OCI-LY3 (cell line): ENCODE data around the gene ANXA11.

Experiments used
- H2AFZ ChIP-seq: fragments of 200-600, 300-600 bp; shearing (Covaris generic); 2 replicates; pipeline ENCODE4 v1.6.0; 2014; ENCODE audit warnings: antibody characterized with exemption, low read depth, low read length
- H3K27ac ChIP-seq: fragments of 200-600, 300-600 bp; sonication (generic); 2 replicates; pipeline ENCODE4 v1.5.1; 2014; ENCODE audit warnings: mild to moderate bottlenecking, low read length, moderate library complexity, mixed read lengths
- H3K27me3 ChIP-seq: fragments of 200-600, 300-600 bp; sonication (generic); 2 replicates; pipeline ENCODE4 v1.6.1; 2014; ENCODE audit warnings: low read depth, low read length, mixed read lengths
- H3K36me3 ChIP-seq: fragments of 200-600, 300-600 bp; sonication (generic); replicated peaks from 2 replicates; pipeline ENCODE3; 2014; ENCODE audit warnings: low read depth, low read length, mixed read lengths
- H3K4me1 ChIP-seq: fragments of 300-600, 200-600 bp; sonication (generic); 2 replicates; pipeline ENCODE4 v1.6.1; 2014; ENCODE audit warnings: low read length, mixed read lengths
- H3K4me2 ChIP-seq: fragments of 200-600, 300-600 bp; sonication (generic); 2 replicates; pipeline ENCODE4 v1.6.1; 2014; ENCODE audit warnings: low read length, mixed read lengths
- H3K4me3 ChIP-seq: fragments of 300-600, 200-600 bp; sonication (generic); 2 replicates; pipeline ENCODE4 v1.5.1; 2014; ENCODE audit warnings: antibody characterized with exemption, mild to moderate bottlenecking, low read length, moderate library complexity
- H3K79me2 ChIP-seq: fragments of 300-600, 200-600 bp; shearing (Covaris generic); 2 replicates; pipeline ENCODE4 v1.6.1; 2014; ENCODE audit warnings: mild to moderate bottlenecking, low read length, mixed read lengths
- H3K9ac ChIP-seq: fragments of 300-600, 200-600 bp; shearing (Covaris generic); 2 replicates; pipeline ENCODE4 v1.6.0; 2014; ENCODE audit warnings: mild to moderate bottlenecking, low read length, moderate library complexity
- H3K9me3 ChIP-seq: fragments of 200-600, 300-600 bp; shearing (Covaris generic); 2 replicates; pipeline ENCODE4 v1.6.1; 2014; ENCODE audit warnings: low read length, mixed read lengths; ENCODE audit not compliant: insufficient read depth
- H4K20me1 ChIP-seq: fragments of 200-600, 300-600 bp; sonication (generic); 2 replicates; pipeline ENCODE4 v1.6.1; 2016; ENCODE audit warnings: low read length, mixed read lengths; ENCODE audit not compliant: insufficient read depth
- EZH2phosphoT487 ChIP-seq: fragments of 200-600 bp; shearing (Covaris generic); IDR thresholded peaks from 2 replicates; pipeline ENCODE4 v1.6.1; 2018; ENCODE audit warnings: antibody characterized with exemption, mixed run types, low read depth
- TF ChIP-seq, protein P1 (sequence below): fragments of 200-600, 300-600 bp; sonication (generic); IDR thresholded peaks from 2 replicates; pipeline ENCODE4 v1.5.1; 2014; ENCODE audit warnings: antibody characterized with exemption, low read length, low read depth

ANXA11 gene

DNA sequence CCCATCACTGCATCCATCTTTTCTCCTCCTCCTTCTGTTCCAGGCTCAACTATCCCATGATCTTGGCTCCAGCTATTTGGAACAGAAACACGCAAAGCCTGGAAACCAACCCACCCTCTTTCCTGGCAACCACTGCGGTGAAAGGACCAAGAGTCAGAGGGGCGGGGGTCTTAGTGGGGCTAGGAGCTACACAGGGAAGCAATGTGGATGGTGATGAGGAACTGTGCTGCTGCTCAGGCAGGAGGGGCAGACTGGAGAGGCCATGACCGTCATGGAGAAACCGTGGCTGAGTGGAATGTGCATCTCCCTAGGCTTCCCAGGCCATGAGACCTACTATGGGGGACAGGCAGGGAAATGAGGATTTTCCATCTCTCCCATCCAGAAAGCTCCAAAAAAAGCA lies 47.2 kb downstream of the ANXA11 start:
- peaks cover 29% of the 10 kb centered on the region for H3K36me3 ChIP-seq
- no peak overlapping the region for H3K4me2 ChIP-seq

DNA sequence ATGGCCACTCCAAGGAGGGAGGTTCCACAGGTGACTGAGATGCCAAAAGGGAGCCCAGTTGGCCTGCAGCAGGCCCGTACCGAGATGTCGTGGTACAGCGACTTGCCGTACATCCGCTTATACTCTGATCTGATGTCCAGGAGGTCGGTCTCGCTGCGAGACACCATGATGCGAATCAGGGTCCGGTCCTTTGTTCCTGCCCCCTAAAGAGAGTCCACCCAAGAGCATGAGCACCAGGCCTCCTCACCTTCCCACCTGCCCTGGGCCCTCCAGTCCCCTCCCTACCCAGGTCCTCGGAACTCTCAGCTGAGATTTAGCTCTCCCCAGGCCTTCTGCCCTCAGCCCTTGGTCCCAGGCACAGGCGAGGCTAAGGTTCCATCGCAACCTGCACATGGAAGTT lies 47.8 kb downstream of the ANXA11 start:
- Histone ChIP-seq H3K4me1 (no peaks in the 10 kb centered on the region), H3K79me2 (no peaks in the 10 kb centered on the region), H3K9ac (no peak overlapping the region), H3K27me3 (no peaks in the 10 kb centered on the region), H3K27ac (no peak overlapping the region), H3K9me3 (no peaks in the 10 kb centered on the region), H3K4me3 (no peak overlapping the region), H4K20me1 (no peaks in the 10 kb centered on the region), H3K4me2 (no peak overlapping the region), H2AFZ (no peak overlapping the region), H3K36me3 (peaks cover 26% of the 10 kb centered on the region)
- no peak for TF ChIP-seq EZH2phosphoT487
- TF ChIP-seq, protein P1, sequence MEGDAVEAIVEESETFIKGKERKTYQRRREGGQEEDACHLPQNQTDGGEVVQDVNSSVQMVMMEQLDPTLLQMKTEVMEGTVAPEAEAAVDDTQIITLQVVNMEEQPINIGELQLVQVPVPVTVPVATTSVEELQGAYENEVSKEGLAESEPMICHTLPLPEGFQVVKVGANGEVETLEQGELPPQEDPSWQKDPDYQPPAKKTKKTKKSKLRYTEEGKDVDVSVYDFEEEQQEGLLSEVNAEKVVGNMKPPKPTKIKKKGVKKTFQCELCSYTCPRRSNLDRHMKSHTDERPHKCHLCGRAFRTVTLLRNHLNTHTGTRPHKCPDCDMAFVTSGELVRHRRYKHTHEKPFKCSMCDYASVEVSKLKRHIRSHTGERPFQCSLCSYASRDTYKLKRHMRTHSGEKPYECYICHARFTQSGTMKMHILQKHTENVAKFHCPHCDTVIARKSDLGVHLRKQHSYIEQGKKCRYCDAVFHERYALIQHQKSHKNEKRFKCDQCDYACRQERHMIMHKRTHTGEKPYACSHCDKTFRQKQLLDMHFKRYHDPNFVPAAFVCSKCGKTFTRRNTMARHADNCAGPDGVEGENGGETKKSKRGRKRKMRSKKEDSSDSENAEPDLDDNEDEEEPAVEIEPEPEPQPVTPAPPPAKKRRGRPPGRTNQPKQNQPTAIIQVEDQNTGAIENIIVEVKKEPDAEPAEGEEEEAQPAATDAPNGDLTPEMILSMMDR, result no peak

More for the DNA sequence above, 47.2 kb downstream of the ANXA11 start:
- H3K27me3 ChIP-seq, result no peaks in the 10 kb centered on the region
- TF ChIP-seq, protein P1, result no peak
- TF ChIP-seq EZH2phosphoT487, result no peak
- no peaks in the 10 kb centered on the region for H3K4me1 ChIP-seq
- no peaks in the 10 kb centered on the region for H4K20me1 ChIP-seq
- no peak overlapping the region for H3K27ac ChIP-seq
- H3K9ac ChIP-seq, result no peak overlapping the region
- H2AFZ ChIP-seq, result no peak overlapping the region
- no peaks in the 10 kb centered on the region for H3K79me2 ChIP-seq
- no peak overlapping the region for H3K4me3 ChIP-seq
- H3K9me3 ChIP-seq, result no peaks in the 10 kb centered on the region

DNA sequence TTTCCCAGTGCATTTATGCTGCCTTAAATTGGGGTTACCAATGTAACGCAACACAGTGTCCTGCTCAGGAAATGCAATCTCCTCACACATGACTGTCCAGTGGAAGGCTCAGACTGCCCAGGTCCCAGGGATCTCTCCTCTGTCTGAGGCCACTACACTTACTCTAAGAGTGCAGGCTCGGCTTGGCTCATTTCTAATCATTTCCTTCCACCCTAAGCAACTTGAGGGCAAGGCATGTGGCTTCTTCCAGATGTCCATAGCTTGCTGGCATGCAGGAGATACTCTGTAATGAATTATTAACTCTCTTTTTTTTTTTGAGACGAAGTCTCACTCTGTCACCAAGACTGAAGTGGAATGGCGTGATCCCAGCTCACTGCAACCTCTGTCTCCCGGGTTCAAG lies 49.1 kb downstream of the ANXA11 start:
- Histone ChIP-seq H3K9ac (no peak overlapping the region), H3K36me3 (peaks cover 20% of the 10 kb centered on the region), H3K27me3 (no peaks in the 10 kb centered on the region), H2AFZ (no peak overlapping the region), H3K9me3 (no peaks in the 10 kb centered on the region), H3K27ac (no peak overlapping the region), H4K20me1 (no peaks in the 10 kb centered on the region), H3K4me1 (no peaks in the 10 kb centered on the region), H3K4me2 (no peak overlapping the region), H3K4me3 (no peak overlapping the region), H3K79me2 (no peaks in the 10 kb centered on the region)
- no peak for TF ChIP-seq EZH2phosphoT487
- TF ChIP-seq, protein P1, result no peak

DNA sequence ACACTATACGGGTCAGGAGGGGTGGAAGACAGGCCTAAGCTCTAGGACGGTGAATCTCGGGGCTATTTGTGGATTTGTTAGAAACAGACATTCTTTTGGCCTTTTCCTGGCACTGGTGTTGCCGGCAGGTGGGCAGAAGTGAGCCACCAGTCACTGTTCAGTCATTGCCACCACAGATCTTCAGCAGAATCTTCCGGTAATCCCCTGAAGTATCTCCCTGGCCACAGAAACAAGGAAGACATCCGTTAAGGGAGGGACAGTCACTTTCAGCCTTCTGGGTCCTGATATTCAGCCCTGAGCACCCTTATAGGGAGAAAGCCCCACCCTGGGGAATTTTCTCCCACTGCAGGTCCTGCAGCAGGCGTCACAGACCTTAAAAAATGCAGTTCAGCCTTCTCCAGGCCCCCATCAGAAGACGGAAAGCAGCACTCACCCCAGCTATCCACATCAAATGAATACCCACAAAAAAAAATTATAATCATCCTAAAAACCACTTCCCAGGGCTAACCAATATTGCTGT lies 49.6 kb downstream of the ANXA11 start:
- H3K4me1 ChIP-seq, result no peaks in the 10 kb centered on the region
- H3K9ac ChIP-seq, result no peak overlapping the region
- H3K9me3 ChIP-seq, result no peaks in the 10 kb centered on the region

More for the DNA sequence above, 49.6 kb downstream of the ANXA11 start:
- Histone ChIP-seq H3K27ac (no peak overlapping the region), H3K4me2 (no peak overlapping the region), H3K36me3 (peaks cover 22% of the 10 kb centered on the region), H3K79me2 (no peaks in the 10 kb centered on the region), H2AFZ (no peak overlapping the region), H4K20me1 (no peaks in the 10 kb centered on the region), H3K4me3 (no peak overlapping the region), H3K27me3 (no peaks in the 10 kb centered on the region)
- TF ChIP-seq, protein P1, result no peak
- TF ChIP-seq EZH2phosphoT487, result no peak
